Endothelial cell of umbilical vein (primary cell): Measurements from ENCODE around the gene COTL1. TPM values are rescaled to one million over a fixed set of nuclear protein-coding genes. Genes with fewer than 3 reads are reported as not detected.

Experiments used
- BruUV-seq: library from RNA; stranded (reverse); fragments of 400-500 nt; replicated peaks from 2 replicates; lab custom pipeline; 2021; lab: Mats Ljungman, UMichigan
- CTCF ChIA-PET: fragments of 300-600, 350-600 bp; sonication (Branson Sonifier 250); formaldehyde crosslinking; loops from one replicate; lab custom pipeline; 2021; ENCODE audit warnings: antibody characterized with exemption, inconsistent platforms; lab: Charles Lee
- POLR2A ChIA-PET: fragments of 300-600, 350-600 bp; sonication (Branson Sonifier 250); formaldehyde crosslinking; loops from one replicate; lab custom pipeline; 2021; ENCODE audit warnings: antibody characterized with exemption, inconsistent platforms; lab: Charles Lee
- DNase-seq: peaks from one replicate; pipeline ENCODE4 v3.0.0-alpha.2; 2011; ENCODE audit warnings: low read depth, low spot score
- FAIRE-seq: peaks from 2 replicates; lab custom pipeline; 2011; peaks lifted over from hg19 to GRCh38; lab: Jason Lieb, UNC
- H2AFZ ChIP-seq: 2 replicates; pipeline ENCODE4 v1.6.0; 2012; ENCODE audit warnings: low read depth, low read length, control low read depth, inconsistent platforms
- H3K27ac ChIP-seq: 2 replicates; pipeline ENCODE4 v1.5.1; 2011; ENCODE audit warnings: low read depth, mild to moderate bottlenecking, control low read depth, low read length, moderate library complexity; ENCODE audit not compliant: insufficient read depth
- H3K27me3 ChIP-seq, 2 experiments: 2 replicates each; pipeline versions ENCODE4 v1.6.0 to v1.6.1; 2011; ENCODE audit warnings: low read length in 2 of 2, mixed read lengths in 1 of 2; ENCODE audit not compliant: control insufficient read depth in 2 of 2, insufficient read depth in 2 of 2
- H3K36me3 ChIP-seq, 2 experiments: 2 replicates in 1 of 2; 3 replicates in 1 of 2; pipeline ENCODE4 v1.5.1; 2011; ENCODE audit warnings: low read length in 2 of 2, mild to moderate bottlenecking in 1 of 2, moderate library complexity in 1 of 2; ENCODE audit not compliant: control insufficient read depth in 2 of 2, insufficient read depth in 2 of 2; ENCODE audit errors: extremely low read depth in 1 of 2
- H3K4me1 ChIP-seq: 3 replicates; pipeline ENCODE4 v1.5.1; 2011; ENCODE audit warnings: mild to moderate bottlenecking, low read length; ENCODE audit not compliant: control insufficient read depth, insufficient read depth; ENCODE audit errors: extremely low read depth
- H3K4me2 ChIP-seq: 2 replicates; pipeline ENCODE4 v1.6.1; 2011; ENCODE audit warnings: low read length, control low read depth, mixed read lengths; ENCODE audit not compliant: insufficient read depth
- H3K4me3 ChIP-seq, 3 experiments: fragments of 200-600 bp in 1 of 3; sonication (generic), shearing (Covaris generic) in 1 of 3; replicated peaks in 1 of 3; 2 replicates each; pipeline ENCODE4 v1.5.1; 2011 to 2016; ENCODE audit warnings: control low read depth in 3 of 3, low read length in 3 of 3, mild to moderate bottlenecking in 2 of 3, inconsistent platforms in 1 of 3, low read depth in 1 of 3, moderate library complexity in 1 of 3; ENCODE audit not compliant: insufficient read depth in 1 of 3
- H3K79me2 ChIP-seq: 2 replicates; pipeline ENCODE4 v1.6.0; 2012; ENCODE audit warnings: low read length, inconsistent platforms; ENCODE audit not compliant: control insufficient read depth, insufficient read depth
- H3K9ac ChIP-seq: replicated peaks from 2 replicates; pipeline ENCODE3; 2011; ENCODE audit warnings: low read length, control low read depth; ENCODE audit not compliant: insufficient read depth; ENCODE audit errors: extremely low read depth
- H3K9me1 ChIP-seq: replicated peaks from 3 replicates; pipeline ENCODE4 v1.6.0; 2011; ENCODE audit warnings: mild to moderate bottlenecking, low read length; ENCODE audit not compliant: control insufficient read depth, insufficient read depth; ENCODE audit errors: extremely low read depth
- H3K9me3 ChIP-seq: replicated peaks from 2 replicates; pipeline ENCODE4 v1.5.1; 2012; ENCODE audit warnings: low read length, inconsistent platforms; ENCODE audit not compliant: control insufficient read depth, insufficient read depth
- H4K20me1 ChIP-seq: replicated peaks from 2 replicates; pipeline ENCODE3; 2011; ENCODE audit warnings: mild to moderate bottlenecking, low read length; ENCODE audit not compliant: control insufficient read depth, insufficient read depth; ENCODE audit errors: extremely low read depth
- CTCF ChIP-seq, 2 donors: IDR thresholded peaks; 1 replicate in 1 of 2; 2 replicates in 1 of 2; pipeline ENCODE4 v1.5.1; 2011; ENCODE audit warnings: low read length in 2 of 2, mild to moderate bottlenecking in 2 of 2, moderate library complexity in 2 of 2, control low read depth in 1 of 2, inconsistent platforms in 1 of 2, low read depth in 1 of 2; ENCODE audit not compliant: insufficient read depth in 1 of 2; ENCODE audit errors: extremely low read depth in 1 of 2
- EZH2 ChIP-seq: IDR thresholded peaks from 2 replicates; pipeline ENCODE4 v1.6.1; 2012; ENCODE audit warnings: borderline replicate concordance, low read depth, mild to moderate bottlenecking, moderate library complexity, low read length, inconsistent platforms; ENCODE audit not compliant: severe bottlenecking
- GATA2 ChIP-seq: IDR thresholded peaks from 2 replicates; pipeline ENCODE4 v1.7.0; 2011; ENCODE audit warnings: low read depth, mild to moderate bottlenecking, moderate library complexity, mixed read lengths, low read length; ENCODE audit not compliant: insufficient read length, insufficient read depth
- JUN ChIP-seq: IDR thresholded peaks from 2 replicates; pipeline ENCODE4 v1.6.1; 2011; ENCODE audit warnings: borderline replicate concordance, low read depth; ENCODE audit not compliant: insufficient read length, insufficient read depth
- MYC ChIP-seq: IDR thresholded peaks from one replicate; pipeline ENCODE4 v1.6.1; 2011; ENCODE audit warnings: mild to moderate bottlenecking, low read depth, low read length
- POLR2A ChIP-seq: IDR thresholded peaks from 2 replicates; pipeline ENCODE4 v1.6.1; 2012; ENCODE audit warnings: low read depth, mild to moderate bottlenecking, control low read depth, low read length
- POLR2AphosphoS5 ChIP-seq: IDR thresholded peaks from 2 replicates; pipeline ENCODE4 v1.6.1; 2012; ENCODE audit warnings: low read depth, mild to moderate bottlenecking, control low read depth, low read length, moderate library complexity; ENCODE audit not compliant: insufficient read depth
- dilution Hi-C: fragments of 300-500 bp; cut with MboI; formaldehyde crosslinking; loops from one replicate; pipeline ENCODE4 v1.15.0; 2019; ENCODE audit warnings: low sequenced_read_pairs; ENCODE audit not compliant: extremely low pct_ligation_motif_present
- intact Hi-C: fragments of 100-400 bp; cut with micrococcal nuclease; formaldehyde crosslinking; loops from one replicate; pipeline ENCODE4 v1.10.0; 2022
- polyA plus RNA-seq, 4 experiments: library from polyadenylated mRNA; depleted of rRNA in 3 of 4; stranded (reverse) in 3 of 4; unstranded in 1 of 4; fragments of >200 nt; gene quantifications; 2 replicates each; pipeline versions ENCODE4 v1.2.1 to v1.2.3, GENCODE V29; 2011 to 2012; ENCODE audit warnings: missing spikeins in 1 of 4
- total RNA-seq: library from RNA; stranded (reverse); gene quantifications from 2 replicates; pipeline ENCODE4 v1.2.3, GENCODE V29; 2021

Gene COTL1
- total and polyA plus RNA-seq, 2 donors (not counting 3 experiments of a cell fraction or from before 2014, with no cell fraction given), result 90.0 to 200 TPM

- H3K9me3 ChIP-seq, result no peaks in the 10 kb centered on the region
- H3K9me1 ChIP-seq, result no peaks in the 10 kb centered on the region
- H3K36me3 ChIP-seq, result peaks cover 7 to 45% of the 10 kb centered on the region in 2 experiments
- TF ChIP-seq POLR2A, result no peak
- TF ChIP-seq JUN, result no peak
- TF ChIP-seq CTCF (IDR thresholded peaks at IDR 0.05; ENCODE audit: extremely low read depth in 1 of 2, insufficient read depth in 1 of 2, low read depth in 1 of 2, low read length in 2 of 2), result no peak
- TF ChIP-seq MYC, result no peak
- TF ChIP-seq POLR2AphosphoS5, result no peak
- TF ChIP-seq GATA2, result no peak
- TF ChIP-seq EZH2, result no peak
- H4K20me1 ChIP-seq, result no peaks in the 10 kb centered on the region
- no peak overlapping the region for H3K27ac ChIP-seq
- dilution Hi-C loops (no loop called here), intact Hi-C loops (no loop called here)
- H3K27me3 ChIP-seq, result no peaks in the 10 kb centered on the region
- FAIRE-seq (no peak), DNase-seq (no peak)
- no peak overlapping the region for H3K4me2 ChIP-seq
- no peak overlapping the region for H2AFZ ChIP-seq
- no TSS peak for BruUV-seq
- ChIA-PET CTCF (interaction anchor here (0.8 to 1.1 kb wide), 2 partner anchors 16 to 44 kb away, joined by 3 to 4 read pairs; no protein-coding TSS in a partner anchor), POLR2A (no interaction called here)
- no peaks in the 10 kb centered on the region for H3K79me2 ChIP-seq
- H3K4me1 ChIP-seq, result peaks cover 6% of the 10 kb centered on the region
- no peak overlapping the region for H3K4me3 ChIP-seq
- H3K9ac ChIP-seq, result no peak overlapping the region
Observed at GRCh38 chr16:84656649-84657048, 38.8 kb upstream of the COTL1 start.
